IMR-90 (cell line): ENCODE data around the gene MARCO. TPM values are rescaled to one million over a fixed set of nuclear protein-coding genes. Genes with fewer than 3 reads are reported as not detected.

ENCODE experiments used
- ATAC-seq: fragments of 200-7000 bp; cut with Tn5 transposase; 2 replicates; pipeline ENCODE4 v1.9.1; 2020; ENCODE audit warnings: low read depth, mild to moderate bottlenecking, moderate library complexity
- Bru-seq: library from RNA; stranded (reverse); fragments of 400-500 nt; gene quantifications from one replicate; lab custom pipeline; 2021; lab: Mats Ljungman, UMichigan
- BruChase-seq, 2 experiments: library from RNA; stranded (reverse); fragments of 400-500 nt; gene quantifications; one replicate each; lab custom pipeline; 2021; lab: Mats Ljungman, UMichigan
- BruUV-seq: library from RNA; stranded (reverse); fragments of 400-500 nt; replicated peaks from 2 replicates; lab custom pipeline; 2021; lab: Mats Ljungman, UMichigan
- CTCF ChIA-PET: fragments of 300-600 bp; formaldehyde crosslinking; extraction: SDS; loops from one replicate; lab custom pipeline; 2021; ENCODE audit warnings: antibody characterized with exemption; lab: Yijun Ruan, JAX
- POLR2A ChIA-PET: fragments of 300-600 bp; sonication (Branson Sonifier 250); formaldehyde crosslinking; loops from one replicate; lab custom pipeline; 2022; ENCODE audit warnings: antibody characterized with exemption; ENCODE audit not compliant: unreplicated experiment; lab: Charles Lee
- DNase-seq: peaks from one replicate; pipeline ENCODE4 v3.0.0; 2013
- H2AFZ ChIP-seq: replicated peaks from 2 replicates; pipeline ENCODE3; 2013; ENCODE audit warnings: low read length, mild to moderate bottlenecking; ENCODE audit not compliant: poor library complexity
- H2AK5ac ChIP-seq: 2 replicates; pipeline ENCODE4 v1.6.1; 2013; ENCODE audit warnings: low read depth, low read length, inconsistent platforms
- H2AK9ac ChIP-seq: replicated peaks from 2 replicates; pipeline ENCODE3; 2013; ENCODE audit warnings: mild to moderate bottlenecking, low read depth, low read length, moderate library complexity; ENCODE audit not compliant: poor library complexity
- H2BK120ac ChIP-seq: 2 replicates; pipeline ENCODE4 v1.6.1; 2013; ENCODE audit warnings: low read depth, low read length, inconsistent platforms
- H2BK15ac ChIP-seq: 3 replicates; pipeline ENCODE4 v1.6.1; 2013; ENCODE audit warnings: low read depth, low read length, inconsistent platforms
- H2BK20ac ChIP-seq: 2 replicates; pipeline ENCODE4 v1.6.1; 2013; ENCODE audit warnings: low read depth, mild to moderate bottlenecking, inconsistent platforms, low read length, moderate library complexity
- H2BK5ac ChIP-seq: 2 replicates; pipeline ENCODE4 v1.6.1; 2013; ENCODE audit warnings: mild to moderate bottlenecking, low read depth, low read length, inconsistent platforms; ENCODE audit not compliant: poor library complexity, severe bottlenecking
- H3K14ac ChIP-seq: replicated peaks from 2 replicates; pipeline ENCODE4 v1.6.1; 2013; ENCODE audit warnings: low read depth, low read length, inconsistent platforms
- H3K18ac ChIP-seq: 2 replicates; pipeline ENCODE4 v1.6.1; 2013; ENCODE audit warnings: low read depth, low read length, control low read depth
- H3K23ac ChIP-seq: 2 replicates; pipeline ENCODE4 v1.6.1; 2013; ENCODE audit warnings: low read depth, low read length, inconsistent platforms
- H3K27ac ChIP-seq: 2 replicates; pipeline ENCODE4 v1.5.1; 2013; ENCODE audit warnings: mild to moderate bottlenecking, control low read depth, low read length; ENCODE audit not compliant: insufficient read depth
- H3K27me3 ChIP-seq: 2 replicates; pipeline ENCODE4 v1.6.1; 2013; ENCODE audit warnings: low read length; ENCODE audit not compliant: control insufficient read depth, insufficient read depth
- H3K36me3 ChIP-seq: 2 replicates; pipeline ENCODE4 v1.6.1; 2013; ENCODE audit warnings: low read length, mixed read lengths; ENCODE audit not compliant: control insufficient read depth, insufficient read depth
- H3K4ac ChIP-seq: 2 replicates; pipeline ENCODE4 v1.6.1; 2013; ENCODE audit warnings: low read depth, low read length, inconsistent platforms
- H3K4me1 ChIP-seq: 2 replicates; pipeline ENCODE4 v1.6.1; 2013; ENCODE audit warnings: low read length, mixed read lengths; ENCODE audit not compliant: control insufficient read depth, insufficient read depth
- H3K4me2 ChIP-seq: 2 replicates; pipeline ENCODE4 v1.6.1; 2013; ENCODE audit warnings: low read depth, mild to moderate bottlenecking, control low read depth, low read length, moderate library complexity
- H3K4me3 ChIP-seq: 2 replicates; pipeline ENCODE4 v1.5.1; 2013; ENCODE audit warnings: low read depth, mild to moderate bottlenecking, control low read depth, low read length, moderate library complexity; ENCODE audit not compliant: insufficient read depth
- H3K56ac ChIP-seq: 2 replicates; pipeline ENCODE4 v1.6.1; 2013; ENCODE audit warnings: low read length, inconsistent platforms; ENCODE audit not compliant: insufficient read depth; ENCODE audit errors: extremely low read depth
- H3K79me1 ChIP-seq, 2 experiments: 2 replicates each; pipeline ENCODE4 v1.6.1; 2013; ENCODE audit warnings: low read length in 2 of 2, inconsistent platforms in 1 of 2, low read depth in 1 of 2
- H3K9ac ChIP-seq: 2 replicates; pipeline ENCODE4 v1.6.1; 2013; ENCODE audit warnings: low read depth, low read length, control low read depth
- H3K9me1 ChIP-seq: 2 replicates; pipeline ENCODE4 v1.6.1; 2013; ENCODE audit warnings: low read length, inconsistent platforms; ENCODE audit not compliant: insufficient read depth
- H3K9me3 ChIP-seq: 2 replicates; pipeline ENCODE4 v1.6.1; 2013; ENCODE audit warnings: low read length; ENCODE audit not compliant: control insufficient read depth, insufficient read depth
- H4K20me1 ChIP-seq: 2 replicates; pipeline ENCODE4 v1.6.1; 2013; ENCODE audit warnings: low read length, inconsistent platforms; ENCODE audit not compliant: insufficient read depth
- H4K5ac ChIP-seq: 2 replicates; pipeline ENCODE4 v1.6.1; 2013; ENCODE audit warnings: mild to moderate bottlenecking, low read depth, low read length, control low read depth
- H4K8ac ChIP-seq, 2 experiments: 2 replicates each; pipeline ENCODE4 v1.6.1; 2013; ENCODE audit warnings: low read depth in 2 of 2, low read length in 2 of 2, control low read depth in 1 of 2, inconsistent platforms in 1 of 2
- H4K91ac ChIP-seq: 2 replicates; pipeline ENCODE4 v1.6.1; 2013; ENCODE audit warnings: low read depth, low read length, inconsistent platforms; ENCODE audit not compliant: insufficient read depth
- CEBPB ChIP-seq: IDR thresholded peaks from 2 replicates; pipeline ENCODE4 v1.6.1; 2012; ENCODE audit warnings: low read depth, low read length, improper control_type of control experiment
- FOS ChIP-seq: fragments of 150-350 bp; IDR thresholded peaks from 2 replicates; pipeline ENCODE4 v1.6.1; 2016; ENCODE audit warnings: low read depth, low read length
- MAFK ChIP-seq: IDR thresholded peaks from 2 replicates; pipeline ENCODE4 v1.6.1; 2012; ENCODE audit warnings: low read depth, low read length, improper control_type of control experiment
- MAZ ChIP-seq: IDR thresholded peaks from 2 replicates; pipeline ENCODE4 v1.6.1; 2012; ENCODE audit warnings: low read depth, mild to moderate bottlenecking, low read length, improper control_type of control experiment, moderate library complexity, borderline replicate concordance
- MXI1 ChIP-seq: IDR thresholded peaks from 2 replicates; pipeline ENCODE4 v1.6.1; 2012; ENCODE audit warnings: low read depth, mild to moderate bottlenecking, low read length, moderate library complexity, borderline replicate concordance
- NFE2L2 ChIP-seq: fragments of 150-350 bp; IDR thresholded peaks from 2 replicates; pipeline ENCODE4 v1.6.1; 2016; ENCODE audit warnings: low read depth, mild to moderate bottlenecking, low read length
- POLR2A ChIP-seq: IDR thresholded peaks from 2 replicates; pipeline ENCODE4 v1.6.1; 2012; ENCODE audit warnings: mild to moderate bottlenecking, low read depth, low read length
- RCOR1 ChIP-seq: IDR thresholded peaks from 2 replicates; pipeline ENCODE4 v1.6.1; 2012; ENCODE audit warnings: mild to moderate bottlenecking, low read length, improper control_type of control experiment; ENCODE audit not compliant: insufficient replicate concordance
- RFX5 ChIP-seq: IDR thresholded peaks from 2 replicates; pipeline ENCODE4 v1.8.0; 2012; ENCODE audit warnings: low read depth, mild to moderate bottlenecking, low read length, moderate library complexity
- SMC3 ChIP-seq: fragments of 150-350 bp; IDR thresholded peaks from 2 replicates; pipeline ENCODE4 v1.6.1; 2016; ENCODE audit warnings: low read depth, mild to moderate bottlenecking, antibody characterized with exemption, low read length, moderate library complexity
- WGBS, 2 experiments: methylation state at CpG; one replicate each; pipeline versions ENCODE4 v1.1.5 to v1.1.7; 2013; ENCODE audit warnings: missing lambda C conversion rate in 2 of 2; ENCODE audit not compliant: insufficient read length in 1 of 2; ENCODE audit errors: extremely low coverage in 2 of 2; 5-methylcytosine and 5-hydroxymethylcytosine counted together
- dilution Hi-C: fragments of 300-500 bp; cut with HindIII; formaldehyde crosslinking; loops from one replicate; pipeline ENCODE4 v1.14.3; 2018; ENCODE audit warnings: low sequenced_read_pairs; ENCODE audit not compliant: unreplicated experiment
- in situ Hi-C: fragments of 300-500 bp; cut with MboI; formaldehyde crosslinking; loops from 3 replicates; pipeline ENCODE4 v1.14.3; 2019; ENCODE audit warnings: low sequenced_read_pairs, inconsistent platforms, mixed read lengths
- intact Hi-C: fragments of 100-400 bp; cut with micrococcal nuclease; formaldehyde crosslinking; loops from 2 replicates; pipeline ENCODE4 v1.10.0; 2022
- long read RNA-seq: library from polyadenylated mRNA; unstranded; transcript quantifications from one replicate; pipeline ENCODE4 v2.0.0, GENCODE V29; 2021; ENCODE audit not compliant: unreplicated experiment
- polyA plus RNA-seq, 3 experiments: library from polyadenylated mRNA; depleted of rRNA; stranded (reverse); fragments of >200 nt; gene quantifications; 2 replicates each; pipeline ENCODE4 v1.2.3, GENCODE V29; 2012; ENCODE audit warnings: low replicate concordance in 1 of 3
- total RNA-seq: library from RNA; depleted of rRNA; stranded (reverse); fragments of >200 nt; gene quantifications from 2 replicates; pipeline ENCODE4 v1.2.3, GENCODE V29; 2012; rRNA removed
- TF ChIP-seq, protein P1 (sequence below): conservative IDR thresholded peaks from 2 replicates; pipeline ENCODE4 v1.5.1; 2012; ENCODE audit warnings: mild to moderate bottlenecking, low read depth, low read length, improper control_type of control experiment
- TF ChIP-seq, protein P2 (sequence below): fragments of 150-350 bp; IDR thresholded peaks from 2 replicates; pipeline ENCODE4 v1.6.1; 2016; ENCODE audit warnings: low read depth, mild to moderate bottlenecking, low read length, moderate library complexity, borderline replicate concordance
- TF ChIP-seq, protein P3 (sequence below): fragments of 150-350 bp; IDR thresholded peaks from 2 replicates; pipeline ENCODE4 v1.6.1; 2017; ENCODE audit warnings: mild to moderate bottlenecking, antibody characterized with exemption, low read length, low read depth

Gene MARCO, protein sequence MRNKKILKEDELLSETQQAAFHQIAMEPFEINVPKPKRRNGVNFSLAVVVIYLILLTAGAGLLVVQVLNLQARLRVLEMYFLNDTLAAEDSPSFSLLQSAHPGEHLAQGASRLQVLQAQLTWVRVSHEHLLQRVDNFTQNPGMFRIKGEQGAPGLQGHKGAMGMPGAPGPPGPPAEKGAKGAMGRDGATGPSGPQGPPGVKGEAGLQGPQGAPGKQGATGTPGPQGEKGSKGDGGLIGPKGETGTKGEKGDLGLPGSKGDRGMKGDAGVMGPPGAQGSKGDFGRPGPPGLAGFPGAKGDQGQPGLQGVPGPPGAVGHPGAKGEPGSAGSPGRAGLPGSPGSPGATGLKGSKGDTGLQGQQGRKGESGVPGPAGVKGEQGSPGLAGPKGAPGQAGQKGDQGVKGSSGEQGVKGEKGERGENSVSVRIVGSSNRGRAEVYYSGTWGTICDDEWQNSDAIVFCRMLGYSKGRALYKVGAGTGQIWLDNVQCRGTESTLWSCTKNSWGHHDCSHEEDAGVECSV
- not detected in 2 replicates for total RNA-seq
- polyA plus RNA-seq (2012; rRNA removed) = not detected in 2 replicates
- not detected in 2 replicates for polyA plus RNA-seq (2012; cell fraction: cytosol; rRNA removed)
- polyA plus RNA-seq (2012; cell fraction: nucleus; rRNA removed; ENCODE audit: low replicate concordance) = not detected in 2 replicates
- not detected for Bru-seq, nascent RNA
- BruChase-seq, experiment 1, labeled RNA remaining after a 6-hour chase = not detected
- BruChase-seq, experiment 2, labeled RNA remaining after a 2-hour chase = not detected
- long read RNA-seq = 0 reads

DNA sequence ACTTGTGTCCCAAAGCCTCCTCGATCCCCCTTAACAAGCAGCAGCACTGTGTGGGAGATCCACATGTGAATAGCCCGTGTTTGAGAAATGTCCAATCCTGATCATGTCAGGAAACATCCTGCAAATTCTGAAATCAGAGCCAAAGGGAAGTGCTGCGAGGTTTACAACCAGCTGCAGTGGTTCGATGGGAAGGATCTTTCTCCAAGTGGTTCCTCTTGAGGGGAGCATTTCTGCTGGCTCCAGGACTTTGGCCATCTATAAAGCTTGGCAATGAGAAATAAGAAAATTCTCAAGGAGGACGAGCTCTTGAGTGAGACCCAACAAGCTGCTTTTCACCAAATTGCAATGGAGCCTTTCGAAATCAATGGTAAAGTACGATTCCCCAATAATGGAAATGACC, at the start of gene MARCO:
Gene MARCO (plus strand): TSS at position 164 of the 400 bp plus-strand sequence. CDS start 107 bp downstream, at position 271.
- H3K4me3 ChIP-seq = no peak within 1 kb of the TSS
- H2BK120ac ChIP-seq = no peak within 1 kb of the TSS
- H2BK20ac ChIP-seq = no peak within 1 kb of the TSS
- dilution Hi-C loops = no loop called here
- H2BK15ac ChIP-seq = no peak within 1 kb of the TSS
- no peaks in the 10 kb centered on the region for H3K36me3 ChIP-seq
- in situ Hi-C loops = no loop called here
- no TSS peak for BruUV-seq
- H3K9me3 ChIP-seq = no peaks in the 10 kb centered on the region
- no peak for ATAC-seq
- no peak within 1 kb of the TSS for H2AK9ac ChIP-seq
- no peak within 1 kb of the TSS for H3K56ac ChIP-seq
- no peak within 1 kb of the TSS for H4K5ac ChIP-seq
- H2AFZ ChIP-seq = no peak within 1 kb of the TSS
- no peak within 1 kb of the TSS for H3K27ac ChIP-seq
- no peak within 1 kb of the TSS for H2BK5ac ChIP-seq
- H2AK5ac ChIP-seq = no peak within 1 kb of the TSS
- H3K9me1 ChIP-seq = no peaks in the 10 kb centered on the region
- H3K27me3 ChIP-seq = no peaks in the 10 kb centered on the region
- no peak within 1 kb of the TSS for H3K9ac ChIP-seq
- H3K4me1 ChIP-seq = no peaks in the 10 kb centered on the region
- no peak within 1 kb of the TSS for H3K4ac ChIP-seq
- no peak within 1 kb of the TSS for H4K8ac ChIP-seq
- POLR2A ChIA-PET = no interaction called here
- intact Hi-C loops = no loop called here
- no peak within 1 kb of the TSS for H3K4me2 ChIP-seq
- no peak for DNase-seq
- WGBS, 2 experiments = 0% methylated on average over 1 of the region's 7 CpGs; no CpG with 5 or more reads in 1 of the 2 experiments
- H3K79me1 ChIP-seq = no peaks in the 10 kb centered on the region
- H3K14ac ChIP-seq = no peak within 1 kb of the TSS
- CTCF ChIA-PET = no interaction called here
- no peak within 1 kb of the TSS for H4K91ac ChIP-seq
- H3K23ac ChIP-seq = no peak within 1 kb of the TSS
- H4K20me1 ChIP-seq = no peaks in the 10 kb centered on the region
- no peak within 1 kb of the TSS for H3K18ac ChIP-seq
- TF ChIP-seq RFX5 (no peak), MAFK (no peak), CEBPB (no peak), POLR2A (no peak), MXI1 (no peak), FOS (no peak), NFE2L2 (no peak), RCOR1 (no peak), MAZ (no peak), SMC3 (no peak)
- TF ChIP-seq, protein P1, sequence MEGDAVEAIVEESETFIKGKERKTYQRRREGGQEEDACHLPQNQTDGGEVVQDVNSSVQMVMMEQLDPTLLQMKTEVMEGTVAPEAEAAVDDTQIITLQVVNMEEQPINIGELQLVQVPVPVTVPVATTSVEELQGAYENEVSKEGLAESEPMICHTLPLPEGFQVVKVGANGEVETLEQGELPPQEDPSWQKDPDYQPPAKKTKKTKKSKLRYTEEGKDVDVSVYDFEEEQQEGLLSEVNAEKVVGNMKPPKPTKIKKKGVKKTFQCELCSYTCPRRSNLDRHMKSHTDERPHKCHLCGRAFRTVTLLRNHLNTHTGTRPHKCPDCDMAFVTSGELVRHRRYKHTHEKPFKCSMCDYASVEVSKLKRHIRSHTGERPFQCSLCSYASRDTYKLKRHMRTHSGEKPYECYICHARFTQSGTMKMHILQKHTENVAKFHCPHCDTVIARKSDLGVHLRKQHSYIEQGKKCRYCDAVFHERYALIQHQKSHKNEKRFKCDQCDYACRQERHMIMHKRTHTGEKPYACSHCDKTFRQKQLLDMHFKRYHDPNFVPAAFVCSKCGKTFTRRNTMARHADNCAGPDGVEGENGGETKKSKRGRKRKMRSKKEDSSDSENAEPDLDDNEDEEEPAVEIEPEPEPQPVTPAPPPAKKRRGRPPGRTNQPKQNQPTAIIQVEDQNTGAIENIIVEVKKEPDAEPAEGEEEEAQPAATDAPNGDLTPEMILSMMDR = no peak
- TF ChIP-seq, protein P2, sequence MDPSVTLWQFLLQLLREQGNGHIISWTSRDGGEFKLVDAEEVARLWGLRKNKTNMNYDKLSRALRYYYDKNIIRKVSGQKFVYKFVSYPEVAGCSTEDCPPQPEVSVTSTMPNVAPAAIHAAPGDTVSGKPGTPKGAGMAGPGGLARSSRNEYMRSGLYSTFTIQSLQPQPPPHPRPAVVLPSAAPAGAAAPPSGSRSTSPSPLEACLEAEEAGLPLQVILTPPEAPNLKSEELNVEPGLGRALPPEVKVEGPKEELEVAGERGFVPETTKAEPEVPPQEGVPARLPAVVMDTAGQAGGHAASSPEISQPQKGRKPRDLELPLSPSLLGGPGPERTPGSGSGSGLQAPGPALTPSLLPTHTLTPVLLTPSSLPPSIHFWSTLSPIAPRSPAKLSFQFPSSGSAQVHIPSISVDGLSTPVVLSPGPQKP = no peak
- TF ChIP-seq, protein P3, sequence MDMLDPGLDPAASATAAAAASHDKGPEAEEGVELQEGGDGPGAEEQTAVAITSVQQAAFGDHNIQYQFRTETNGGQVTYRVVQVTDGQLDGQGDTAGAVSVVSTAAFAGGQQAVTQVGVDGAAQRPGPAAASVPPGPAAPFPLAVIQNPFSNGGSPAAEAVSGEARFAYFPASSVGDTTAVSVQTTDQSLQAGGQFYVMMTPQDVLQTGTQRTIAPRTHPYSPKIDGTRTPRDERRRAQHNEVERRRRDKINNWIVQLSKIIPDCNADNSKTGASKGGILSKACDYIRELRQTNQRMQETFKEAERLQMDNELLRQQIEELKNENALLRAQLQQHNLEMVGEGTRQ = no peak
